Measurements from ENCODE around the gene CDC42EP1.

- TF ChIP-seq CTCF (IDR thresholded peaks at IDR 0.05) (no peak), POLR2AphosphoS5 (IDR thresholded peaks at IDR 0.05; ENCODE audit: insufficient read depth in 1 of 2, low read depth in 1 of 2) (no peak), POLR2A (IDR thresholded peaks at IDR 0.05) (no peak)
Measured at GRCh38 chr22:37549704-37550059, 10.6 kb upstream of the CDC42EP1 start.

Data from vagina (tissue), 2 donors.